ENCODE results near the gene FCGR3A.
A peak's percentile ranks its signal among the peaks of the same experiment; 100 is the strongest.
"Not testable (repeated sequence)": the region's sequence is repeated elsewhere in the genome, so short reads cannot be mapped to it uniquely, and the experiment has no call there.

The FCGR3A gene

DNA sequence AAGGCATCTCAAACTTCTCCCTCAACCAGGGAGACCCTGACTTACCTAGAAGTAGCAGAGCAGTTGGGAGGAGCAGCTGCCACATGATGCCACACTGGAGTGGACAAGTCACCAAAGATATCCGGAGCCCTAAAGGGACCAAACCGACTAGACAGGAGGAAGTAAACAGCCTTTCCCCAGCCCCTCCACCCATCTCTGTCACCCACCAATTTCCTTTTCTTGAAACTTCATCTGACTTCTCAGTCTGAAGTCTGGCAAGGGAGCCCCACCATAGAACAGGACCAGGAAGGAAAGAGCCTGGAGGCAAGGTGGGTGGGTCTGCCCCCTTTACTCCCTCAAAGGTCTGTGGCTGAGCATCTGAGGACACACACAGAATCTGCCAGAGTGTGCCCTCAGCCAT is at the start of gene FCGR3A:
TSS of gene FCGR3A (minus strand) at position 167 of the 400 bp plus-strand sequence. CDS start at position 85, 82 bp downstream.
- H3K9me3 Mint-ChIP-seq: no peaks in the 10 kb centered on the region
- no peak for ATAC-seq

DNA sequence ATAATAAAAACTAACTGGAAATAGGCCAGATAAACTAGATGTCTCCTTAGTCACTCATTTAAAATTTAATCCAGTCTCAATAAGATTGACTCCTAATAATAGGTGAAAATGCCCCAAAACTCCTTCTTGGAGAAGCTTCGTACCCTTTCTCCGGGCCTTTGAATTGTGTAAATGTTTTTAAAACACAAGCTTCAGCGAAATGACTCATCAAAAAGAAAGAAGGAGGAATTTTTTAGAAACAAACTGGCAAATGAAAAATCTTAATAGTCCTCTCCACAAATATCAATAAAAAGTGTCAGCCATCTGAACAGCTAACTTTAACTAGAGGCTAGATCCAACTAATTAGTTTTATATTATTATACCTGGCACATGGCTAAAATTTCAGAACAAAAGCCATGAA is 47.5 kb upstream of the FCGR3A start:
- not testable (repeated sequence) for H3K4me3 Mint-ChIP-seq; H3K4me1 Mint-ChIP-seq; ATAC-seq; H3K27ac Mint-ChIP-seq; DNase-seq (ENCODE audit: low spot score in 2 of 2); H3K9me3 Mint-ChIP-seq; H3K36me3 Mint-ChIP-seq

More for the DNA sequence above, at the start of gene FCGR3A:
- no peak for DNase-seq (ENCODE audit: low spot score in 2 of 2)
- H3K36me3 Mint-ChIP-seq: no peaks in the 10 kb centered on the region
- H3K27ac Mint-ChIP-seq: peak within 1 kb of the TSS; percentile 61
- peak within 1 kb of the TSS; percentile 25 for H3K4me3 Mint-ChIP-seq
- H3K4me1 Mint-ChIP-seq: peaks cover 19% of the 10 kb centered on the region

GRCh38 chr1:161595583-161595982 is 46.0 kb upstream of the FCGR3A start:
- not testable (repeated sequence) for DNase-seq (ENCODE audit: low spot score in 2 of 2); ATAC-seq; H3K27ac Mint-ChIP-seq; H3K4me1 Mint-ChIP-seq; H3K9me3 Mint-ChIP-seq; H3K36me3 Mint-ChIP-seq; H3K4me3 Mint-ChIP-seq

GRCh38 chr1:161595173-161595572 is 45.6 kb upstream of the FCGR3A start:
- not testable (repeated sequence) for DNase-seq (ENCODE audit: low spot score in 2 of 2); H3K27ac Mint-ChIP-seq; H3K4me1 Mint-ChIP-seq; H3K4me3 Mint-ChIP-seq; H3K36me3 Mint-ChIP-seq; H3K9me3 Mint-ChIP-seq; ATAC-seq

DNA sequence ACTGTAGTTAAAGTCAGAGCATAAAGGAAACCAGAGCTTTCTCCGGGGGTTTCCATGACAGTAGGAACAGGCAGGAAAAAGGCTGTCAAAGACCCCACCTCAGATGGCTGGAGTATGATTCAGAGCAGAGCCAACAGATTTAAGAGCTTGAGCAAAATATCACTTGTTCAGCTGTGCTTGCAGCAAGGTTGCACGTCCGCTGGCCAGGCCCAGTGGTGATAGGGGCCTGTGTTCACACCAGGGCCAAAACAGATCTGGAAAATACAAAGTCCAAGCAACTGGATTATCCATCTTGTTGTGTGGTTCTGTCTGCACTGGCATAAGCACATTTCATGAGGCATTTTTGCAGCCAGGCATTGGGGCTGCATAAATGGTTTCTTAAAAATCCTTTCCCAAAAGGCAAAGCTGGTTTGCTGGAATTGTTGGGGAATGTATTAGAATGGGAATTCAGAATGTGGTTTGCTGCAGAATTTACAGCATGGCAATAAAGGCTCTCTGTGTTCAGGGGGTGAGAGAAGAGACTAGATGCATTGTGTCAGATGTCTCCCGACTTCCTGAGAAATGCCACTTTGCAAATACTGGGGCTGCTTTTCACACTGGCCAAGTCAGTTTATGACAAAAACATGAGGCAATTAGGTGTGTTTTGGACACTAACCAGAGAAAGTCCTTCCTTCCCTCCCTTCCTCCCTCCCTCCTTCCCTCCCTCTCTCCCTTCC is 44.8 kb upstream of the FCGR3A start:
- H3K4me3 Mint-ChIP-seq; ATAC-seq; H3K4me1 Mint-ChIP-seq; H3K9me3 Mint-ChIP-seq; H3K36me3 Mint-ChIP-seq; DNase-seq (ENCODE audit: low spot score in 2 of 2): not testable (repeated sequence)
- H3K27ac Mint-ChIP-seq: peak overlapping the region; percentile 60

GRCh38 chr1:161593092-161593755 is 43.6 kb upstream of the FCGR3A start:
- not testable (repeated sequence) for H3K4me1 Mint-ChIP-seq; DNase-seq (ENCODE audit: low spot score in 2 of 2); H3K9me3 Mint-ChIP-seq; ATAC-seq; H3K36me3 Mint-ChIP-seq; H3K4me3 Mint-ChIP-seq
- H3K27ac Mint-ChIP-seq: peak overlapping the region; percentile 60

- not testable (repeated sequence) for H3K4me1 Mint-ChIP-seq; DNase-seq (ENCODE audit: low spot score in 2 of 2); H3K4me3 Mint-ChIP-seq; H3K27ac Mint-ChIP-seq; H3K36me3 Mint-ChIP-seq; H3K9me3 Mint-ChIP-seq
- peak; percentile 43 for ATAC-seq
Measured at GRCh38 chr1:161592586-161592985, 43.0 kb upstream of the FCGR3A start.

DNA sequence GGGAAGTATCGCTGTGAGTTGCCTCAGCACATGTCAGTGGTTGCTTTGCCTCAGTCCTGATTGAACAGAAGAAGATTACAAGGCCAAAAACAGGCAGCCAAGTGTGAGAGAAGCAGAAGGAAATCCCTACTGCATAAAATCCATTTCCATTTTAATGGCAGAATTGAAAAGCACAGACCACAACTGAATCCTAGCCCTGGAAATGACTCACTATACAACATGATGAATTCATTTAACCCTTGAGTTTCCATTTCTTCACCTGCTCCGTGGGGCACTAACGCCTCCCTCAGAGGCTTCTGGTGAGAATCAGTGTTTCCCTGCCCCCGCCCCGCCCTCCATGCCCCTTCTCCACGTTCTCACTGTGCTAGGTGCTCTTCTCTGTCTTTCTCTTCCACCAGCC is 40.3 kb upstream of the FCGR3A start:
- H3K9me3 Mint-ChIP-seq: not testable (repeated sequence)

DNA sequence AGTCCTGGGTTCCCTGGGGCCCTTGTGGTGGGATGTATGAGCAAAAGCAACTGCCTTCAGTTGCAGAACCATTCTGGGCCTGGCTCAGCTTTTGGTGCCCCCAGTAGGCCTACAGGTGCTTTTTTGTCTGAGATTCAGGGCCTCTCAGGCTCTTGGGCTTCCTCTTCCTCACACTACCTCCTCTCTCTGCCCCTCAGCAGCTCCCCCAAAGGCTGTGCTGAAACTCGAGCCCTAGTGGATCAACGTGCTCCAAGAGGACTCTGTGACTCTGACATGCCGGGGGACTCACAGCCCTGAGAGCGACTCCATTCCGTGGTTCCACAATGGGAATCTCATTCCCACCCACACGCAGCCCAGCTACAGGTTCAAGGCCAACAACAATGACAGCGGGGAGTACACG is 39.7 kb upstream of the FCGR3A start:
- not testable (repeated sequence) for ATAC-seq; H3K4me1 Mint-ChIP-seq; H3K9me3 Mint-ChIP-seq; H3K36me3 Mint-ChIP-seq; DNase-seq (ENCODE audit: low spot score in 2 of 2); H3K27ac Mint-ChIP-seq; H3K4me3 Mint-ChIP-seq

More for the DNA sequence above, 40.3 kb upstream of the FCGR3A start:
- not testable (repeated sequence) for H3K27ac Mint-ChIP-seq; H3K4me3 Mint-ChIP-seq; H3K4me1 Mint-ChIP-seq; DNase-seq (ENCODE audit: low spot score in 2 of 2); H3K36me3 Mint-ChIP-seq
- ATAC-seq: peak; percentile 37

DNA sequence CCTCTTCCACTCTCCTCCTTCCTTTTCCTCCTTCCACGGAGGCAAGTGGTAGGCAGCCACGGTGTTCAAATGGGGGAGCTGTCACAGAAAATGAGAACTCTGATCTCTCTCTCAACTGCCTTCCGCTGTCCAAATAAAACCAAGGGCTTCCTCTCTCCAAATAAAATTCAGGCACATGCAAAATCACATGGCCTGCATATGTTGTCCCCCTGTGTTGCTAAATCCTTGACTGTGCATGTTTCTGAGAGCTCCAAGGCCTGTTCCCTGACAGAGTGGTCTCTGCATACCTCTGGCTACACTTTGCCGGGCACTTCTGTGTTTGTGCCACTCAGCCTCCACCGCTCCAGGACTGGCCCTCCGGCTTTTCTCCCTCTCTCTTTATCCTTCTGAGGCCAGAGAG is 39.0 kb upstream of the FCGR3A start:
- DNase-seq (ENCODE audit: low spot score in 2 of 2); H3K4me3 Mint-ChIP-seq; H3K27ac Mint-ChIP-seq; ATAC-seq; H3K36me3 Mint-ChIP-seq; H3K9me3 Mint-ChIP-seq; H3K4me1 Mint-ChIP-seq: not testable (repeated sequence)

GRCh38 chr1:161582882-161583281 is 33.3 kb upstream of the FCGR3A start:
- DNase-seq (ENCODE audit: low spot score in 2 of 2); H3K9me3 Mint-ChIP-seq; ATAC-seq; H3K4me1 Mint-ChIP-seq; H3K36me3 Mint-ChIP-seq; H3K27ac Mint-ChIP-seq; H3K4me3 Mint-ChIP-seq: not testable (repeated sequence)

DNA sequence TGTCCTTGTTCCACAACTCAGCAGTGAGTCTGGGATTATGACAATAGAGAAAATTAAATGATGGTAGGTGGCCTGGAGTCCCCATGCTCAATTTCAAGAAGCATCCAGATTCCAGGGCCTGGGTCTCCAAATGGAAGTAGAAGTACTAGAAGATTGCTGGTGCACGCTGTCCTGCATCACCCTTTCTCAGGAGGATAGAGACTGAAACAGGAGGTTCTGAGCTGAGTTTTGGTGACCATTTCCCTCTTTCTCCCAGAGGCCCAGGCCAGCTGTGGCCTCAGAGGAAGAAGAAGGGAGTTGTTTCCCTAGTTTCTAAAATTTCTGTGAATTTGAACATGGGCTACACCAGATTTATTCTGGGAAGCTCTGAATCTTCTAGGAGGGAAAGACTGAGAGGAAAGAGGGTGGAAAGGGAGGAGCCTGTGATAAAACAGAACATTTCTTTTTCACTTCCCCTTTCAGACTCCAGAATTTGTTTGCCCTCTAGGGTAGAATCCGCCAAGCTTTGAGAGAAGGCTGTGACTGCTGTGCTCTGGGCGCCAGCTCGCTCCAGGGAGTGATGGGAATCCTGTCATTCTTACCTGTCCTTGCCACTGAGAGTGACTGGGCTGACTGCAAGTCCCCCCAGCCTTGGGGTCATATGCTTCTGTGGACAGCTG is 31.4 kb upstream of the FCGR3A start:
- H3K9me3 Mint-ChIP-seq; H3K36me3 Mint-ChIP-seq; H3K27ac Mint-ChIP-seq; DNase-seq (ENCODE audit: low spot score in 2 of 2); ATAC-seq; H3K4me3 Mint-ChIP-seq; H3K4me1 Mint-ChIP-seq: not testable (repeated sequence)

GRCh38 chr1:161579856-161580507 is 30.4 kb upstream of the FCGR3A start:
- not testable (repeated sequence) for H3K4me1 Mint-ChIP-seq; DNase-seq (ENCODE audit: low spot score in 2 of 2); H3K36me3 Mint-ChIP-seq; H3K4me3 Mint-ChIP-seq; H3K9me3 Mint-ChIP-seq; H3K27ac Mint-ChIP-seq
- ATAC-seq: peak; percentile 55

GRCh38 chr1:161576676-161577075 is 27.1 kb upstream of the FCGR3A start:
- not testable (repeated sequence) for H3K9me3 Mint-ChIP-seq, H3K4me1 Mint-ChIP-seq

GRCh38 chr1:161571703-161572102 is 22.1 kb upstream of the FCGR3A start:
- H3K4me3 Mint-ChIP-seq; H3K36me3 Mint-ChIP-seq; H3K27ac Mint-ChIP-seq; ATAC-seq; H3K9me3 Mint-ChIP-seq; DNase-seq (ENCODE audit: low spot score in 2 of 2); H3K4me1 Mint-ChIP-seq: not testable (repeated sequence)

More at GRCh38 chr1:161576676-161577075, 27.1 kb upstream of the FCGR3A start:
- not testable (repeated sequence) for H3K36me3 Mint-ChIP-seq; H3K27ac Mint-ChIP-seq; ATAC-seq; DNase-seq (ENCODE audit: low spot score in 2 of 2); H3K4me3 Mint-ChIP-seq
